Measurements from ENCODE around the gene SALL4. TPM values are rescaled to one million over a fixed set of nuclear protein-coding genes. Genes with fewer than 3 reads are reported as not detected.
"Not testable (repeated sequence)": the region's sequence is repeated elsewhere in the genome, so short reads cannot be mapped to it uniquely, and the experiment has no call there.

Gene SALL4
- total RNA-seq, 2 donors from 2014 or later, result 333 to 397 TPM

DNA sequence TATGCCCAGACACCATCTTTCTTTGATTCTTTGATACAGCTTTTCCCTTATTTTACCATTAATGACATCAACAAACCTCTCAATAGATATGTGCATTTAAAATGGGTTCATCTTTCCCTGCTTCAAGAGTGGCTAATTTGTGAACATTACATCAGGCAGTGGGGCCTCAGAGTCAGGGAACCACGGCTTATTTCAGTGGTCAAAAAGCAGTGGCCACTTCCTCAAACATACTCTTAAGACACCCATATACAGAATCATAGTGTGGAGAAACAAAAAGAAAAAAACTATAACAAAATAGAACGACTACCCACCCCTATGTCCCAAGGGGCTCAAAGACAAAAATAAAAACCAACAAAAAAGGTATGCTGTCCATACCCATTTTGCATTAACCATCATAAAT is 12.9 kb downstream of the SALL4 start:
- H3K36me3 Mint-ChIP-seq (ENCODE audit: low read depth), result peaks cover 90% of the 10 kb centered on the region
- no peak overlapping the region for H3K27ac ChIP-seq (ENCODE audit: low read depth, low read length)
- H3K36me3 ChIP-seq (ENCODE audit: control insufficient read depth, insufficient read depth, low read length), result peaks cover 97% of the 10 kb centered on the region
- H3K4me3 Mint-ChIP-seq, result peak overlapping the region; percentile 22
- peaks cover 25% of the 10 kb centered on the region for H3K4me1 ChIP-seq (ENCODE audit: control insufficient read depth, insufficient read depth, low read length)
- peak overlapping the region; percentile 59 for H3K4me3 ChIP-seq (ENCODE audit: low read length)
- peaks cover 3% of the 10 kb centered on the region for H3K9me3 ChIP-seq (ENCODE audit: control insufficient read depth, low read length)
- no peaks in the 10 kb centered on the region for H3K27me3 ChIP-seq (ENCODE audit: control insufficient read depth, insufficient read depth, low read length, poor library complexity, severe bottlenecking)
- H3K4me1 Mint-ChIP-seq, result peaks cover 46% of the 10 kb centered on the region
- no peaks in the 10 kb centered on the region for H3K9me3 Mint-ChIP-seq
- DNase-seq, result no peak
- peak overlapping the region; percentile 80 for H3K27ac Mint-ChIP-seq
- 98 to 100% methylated on average over 1 to 2 of the region's 2 CpGs for WGBS, 2 experiments (ENCODE audit: insufficient coverage in 1 of 2, insufficient read length in 1 of 2)
- no peaks in the 10 kb centered on the region for H3K27me3 Mint-ChIP-seq (ENCODE audit: insufficient read depth)
- no peak overlapping the region for H3K9ac ChIP-seq (ENCODE audit: extremely low read depth, low read length, poor library complexity, severe bottlenecking)
- TF ChIP-seq, protein P1, sequence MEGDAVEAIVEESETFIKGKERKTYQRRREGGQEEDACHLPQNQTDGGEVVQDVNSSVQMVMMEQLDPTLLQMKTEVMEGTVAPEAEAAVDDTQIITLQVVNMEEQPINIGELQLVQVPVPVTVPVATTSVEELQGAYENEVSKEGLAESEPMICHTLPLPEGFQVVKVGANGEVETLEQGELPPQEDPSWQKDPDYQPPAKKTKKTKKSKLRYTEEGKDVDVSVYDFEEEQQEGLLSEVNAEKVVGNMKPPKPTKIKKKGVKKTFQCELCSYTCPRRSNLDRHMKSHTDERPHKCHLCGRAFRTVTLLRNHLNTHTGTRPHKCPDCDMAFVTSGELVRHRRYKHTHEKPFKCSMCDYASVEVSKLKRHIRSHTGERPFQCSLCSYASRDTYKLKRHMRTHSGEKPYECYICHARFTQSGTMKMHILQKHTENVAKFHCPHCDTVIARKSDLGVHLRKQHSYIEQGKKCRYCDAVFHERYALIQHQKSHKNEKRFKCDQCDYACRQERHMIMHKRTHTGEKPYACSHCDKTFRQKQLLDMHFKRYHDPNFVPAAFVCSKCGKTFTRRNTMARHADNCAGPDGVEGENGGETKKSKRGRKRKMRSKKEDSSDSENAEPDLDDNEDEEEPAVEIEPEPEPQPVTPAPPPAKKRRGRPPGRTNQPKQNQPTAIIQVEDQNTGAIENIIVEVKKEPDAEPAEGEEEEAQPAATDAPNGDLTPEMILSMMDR (conservative IDR thresholded peaks at IDR 0.05), result no peak

DNA sequence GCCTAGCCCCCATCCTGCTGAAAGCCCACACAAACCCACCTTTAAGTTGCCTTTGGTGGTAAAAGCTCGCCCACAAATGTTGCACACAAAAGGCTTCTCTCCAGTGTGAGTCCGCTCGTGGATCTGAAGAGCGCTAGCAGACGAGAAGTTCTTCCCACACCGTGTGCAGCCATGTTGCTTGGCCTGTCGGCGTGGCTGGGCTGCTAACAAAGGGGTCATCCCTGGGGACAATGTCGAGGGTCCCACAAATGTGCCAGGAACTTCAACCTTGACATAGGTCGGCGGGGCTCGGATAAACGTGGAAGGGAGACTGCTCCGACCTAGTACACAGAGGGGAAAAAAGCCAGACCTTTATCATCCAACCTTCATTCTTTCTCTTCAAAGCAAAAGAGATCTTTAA is 13.5 kb downstream of the SALL4 start:
- Histone ChIP-seq H3K9me3 (ENCODE audit: control insufficient read depth, low read length) (peaks cover 10% of the 10 kb centered on the region), H3K36me3 (ENCODE audit: control insufficient read depth, insufficient read depth, low read length) (peaks cover 99% of the 10 kb centered on the region), H3K4me3 (ENCODE audit: low read length) (no peak overlapping the region), H3K4me1 (ENCODE audit: control insufficient read depth, insufficient read depth, low read length) (peaks cover 20% of the 10 kb centered on the region), H3K27me3 (ENCODE audit: control insufficient read depth, insufficient read depth, low read length, poor library complexity, severe bottlenecking) (no peaks in the 10 kb centered on the region), H3K27ac (ENCODE audit: low read depth, low read length) (no peak overlapping the region), H3K9ac (ENCODE audit: extremely low read depth, low read length, poor library complexity, severe bottlenecking) (no peak overlapping the region)
- Mint-ChIP-seq H3K27ac (peak overlapping the region; percentile 64), H3K9me3 (no peaks in the 10 kb centered on the region), H3K27me3 (ENCODE audit: insufficient read depth) (no peaks in the 10 kb centered on the region), H3K4me1 (peaks cover 41% of the 10 kb centered on the region), H3K4me3 (no peak overlapping the region), H3K36me3 (ENCODE audit: low read depth) (peaks cover 91% of the 10 kb centered on the region)
- WGBS, 2 experiments (ENCODE audit: insufficient coverage in 1 of 2, insufficient read length in 1 of 2), result 95 to 100% methylated on average over 9 to 14 of the region's 14 CpGs
- no peak for DNase-seq
- TF ChIP-seq, protein P1 (conservative IDR thresholded peaks at IDR 0.05), result no peak

DNA sequence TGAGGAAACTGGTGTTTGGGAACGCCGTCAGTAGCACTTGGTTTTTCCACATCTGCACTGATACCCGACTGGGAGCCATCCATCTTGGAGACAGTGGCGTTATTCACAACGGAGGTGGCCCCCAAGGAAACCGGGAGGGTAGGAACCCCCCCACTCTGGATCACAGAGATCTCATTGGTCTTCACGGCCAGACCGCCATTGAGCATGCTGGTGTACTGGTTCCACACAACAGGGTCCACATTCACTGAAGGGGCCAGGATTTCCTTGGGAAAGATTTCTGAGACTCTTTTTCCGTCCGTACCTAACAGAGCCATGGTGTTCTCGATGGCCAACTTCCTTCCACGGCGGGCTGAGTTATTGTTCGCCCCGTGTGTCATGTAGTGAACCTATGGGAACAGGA is 18.0 kb downstream of the SALL4 start:
- H3K4me1 ChIP-seq (ENCODE audit: control insufficient read depth, insufficient read depth, low read length), result no peaks in the 10 kb centered on the region
- H3K27me3 Mint-ChIP-seq (ENCODE audit: insufficient read depth), result no peaks in the 10 kb centered on the region
- H3K4me1 Mint-ChIP-seq, result peaks cover 6% of the 10 kb centered on the region
- DNase-seq, result no peak
- H3K4me3 ChIP-seq (ENCODE audit: low read length), result no peak overlapping the region
- 96 to 98% methylated on average over 8 to 15 of the region's 15 CpGs for WGBS, 2 experiments (ENCODE audit: insufficient coverage in 1 of 2, insufficient read length in 1 of 2)
- peaks cover 8% of the 10 kb centered on the region for H3K9me3 Mint-ChIP-seq
- peak overlapping the region; percentile 72 for H3K27ac Mint-ChIP-seq
- no peak overlapping the region for H3K4me3 Mint-ChIP-seq
- no peak overlapping the region for H3K27ac ChIP-seq (ENCODE audit: low read depth, low read length)
- no peak overlapping the region for H3K9ac ChIP-seq (ENCODE audit: extremely low read depth, low read length, poor library complexity, severe bottlenecking)
- H3K9me3 ChIP-seq (ENCODE audit: control insufficient read depth, low read length), result peaks cover 48% of the 10 kb centered on the region
- peaks cover 99% of the 10 kb centered on the region for H3K36me3 ChIP-seq (ENCODE audit: control insufficient read depth, insufficient read depth, low read length)
- H3K27me3 ChIP-seq (ENCODE audit: control insufficient read depth, insufficient read depth, low read length, poor library complexity, severe bottlenecking), result no peaks in the 10 kb centered on the region
- TF ChIP-seq, protein P1 (conservative IDR thresholded peaks at IDR 0.05), result no peak
- H3K36me3 Mint-ChIP-seq (ENCODE audit: low read depth), result peaks cover 93% of the 10 kb centered on the region

DNA sequence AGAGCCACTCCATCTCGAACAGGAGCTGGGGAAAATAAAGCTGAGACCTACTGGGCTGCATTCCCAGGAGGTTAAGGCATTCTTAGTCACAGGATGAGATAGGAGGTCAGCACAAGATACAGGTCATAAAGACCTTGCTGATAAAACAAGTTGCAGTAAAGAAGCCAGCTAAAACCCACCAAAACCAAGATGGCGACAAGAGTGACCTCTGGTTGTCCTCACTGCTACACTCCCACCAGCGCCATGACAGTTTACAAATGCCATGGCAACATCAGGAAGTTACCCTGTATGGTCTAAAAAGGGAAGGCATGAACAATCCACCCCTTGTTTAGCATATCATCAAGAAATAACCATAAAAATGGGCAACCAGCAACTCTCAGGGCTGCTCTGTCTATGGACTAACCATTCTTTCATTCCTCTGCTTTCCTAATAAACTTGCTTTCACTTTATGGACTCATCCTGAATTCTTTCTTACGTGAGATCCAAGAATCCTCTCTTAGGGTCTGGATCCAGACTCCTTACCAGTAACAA is 24.0 kb downstream of the SALL4 start:
- H3K4me3 Mint-ChIP-seq; H3K9ac ChIP-seq (ENCODE audit: extremely low read depth, low read length, poor library complexity, severe bottlenecking); H3K27ac Mint-ChIP-seq; H3K27me3 ChIP-seq (ENCODE audit: control insufficient read depth, insufficient read depth, low read length, poor library complexity, severe bottlenecking); H3K4me3 ChIP-seq (ENCODE audit: low read length); H3K27me3 Mint-ChIP-seq (ENCODE audit: insufficient read depth); DNase-seq; H3K4me1 ChIP-seq (ENCODE audit: control insufficient read depth, insufficient read depth, low read length); H3K4me1 Mint-ChIP-seq; H3K27ac ChIP-seq (ENCODE audit: low read depth, low read length): not testable (repeated sequence)
- Histone ChIP-seq H3K9me3 (ENCODE audit: control insufficient read depth, low read length) (peaks cover 39% of the 10 kb centered on the region), H3K36me3 (ENCODE audit: control insufficient read depth, insufficient read depth, low read length) (peaks cover 79% of the 10 kb centered on the region)
- Mint-ChIP-seq H3K9me3 (peaks cover 17% of the 10 kb centered on the region), H3K36me3 (ENCODE audit: low read depth) (peaks cover 83% of the 10 kb centered on the region)
- 98 to 100% methylated on average over 2 to 3 of the region's 4 CpGs for WGBS, 2 experiments (ENCODE audit: insufficient coverage in 1 of 2, insufficient read length in 1 of 2)

All from endodermal cell (in vitro differentiated cells).